HG02884 (cell line): ENCODE data around the gene IGF2R.

ENCODE experiments used
- ATAC-seq: cut with Tn5 transposase; IDR thresholded peaks from one replicate; pipeline ENCODE4 v1.9.1; 2021; ENCODE audit warnings: mild to moderate bottlenecking, moderate library complexity; ENCODE audit not compliant: unreplicated experiment

IGF2R gene

DNA sequence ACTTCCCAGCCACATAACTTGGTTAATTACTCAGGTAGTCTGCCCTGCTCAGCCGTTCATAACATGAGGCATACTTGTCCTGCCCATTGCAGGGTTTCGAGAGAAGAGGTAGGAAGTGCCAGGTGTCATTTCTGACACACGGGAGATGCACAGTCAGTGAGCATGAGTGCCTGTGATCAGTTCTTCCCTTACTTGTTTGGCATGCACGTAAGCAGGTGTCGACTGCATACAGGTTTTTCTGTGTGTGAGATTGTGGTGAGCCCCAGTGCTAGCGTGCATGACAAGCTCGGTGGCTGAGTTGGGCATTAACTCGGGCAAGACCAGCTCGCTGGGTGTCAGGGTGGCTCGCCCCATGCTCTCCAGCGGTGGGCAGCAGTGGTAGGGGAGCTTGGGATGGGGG lies 101.5 kb downstream of the IGF2R start:
- ATAC-seq: no peak

DNA sequence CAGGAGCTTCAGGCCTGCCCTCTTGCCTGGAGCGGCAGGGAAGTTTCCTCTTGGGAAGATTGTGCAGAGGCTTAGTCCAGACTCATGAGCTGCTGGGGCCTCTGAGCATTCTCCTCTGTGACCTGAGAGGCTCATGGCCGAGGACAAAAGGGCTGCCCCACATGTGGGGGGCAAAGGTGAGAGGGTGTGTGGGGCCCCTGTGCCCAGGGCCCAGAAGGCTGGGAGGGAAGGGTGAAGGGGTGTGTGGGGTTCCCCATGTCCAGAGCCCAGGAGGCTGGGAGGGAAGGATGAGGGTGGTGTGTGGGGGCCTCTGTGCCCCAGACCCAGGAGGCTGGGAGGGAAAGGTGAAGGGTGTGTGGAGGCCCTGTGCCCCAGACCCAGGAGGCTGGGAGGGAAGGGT lies 101.9 kb downstream of the IGF2R start:
- ATAC-seq: no peak

DNA sequence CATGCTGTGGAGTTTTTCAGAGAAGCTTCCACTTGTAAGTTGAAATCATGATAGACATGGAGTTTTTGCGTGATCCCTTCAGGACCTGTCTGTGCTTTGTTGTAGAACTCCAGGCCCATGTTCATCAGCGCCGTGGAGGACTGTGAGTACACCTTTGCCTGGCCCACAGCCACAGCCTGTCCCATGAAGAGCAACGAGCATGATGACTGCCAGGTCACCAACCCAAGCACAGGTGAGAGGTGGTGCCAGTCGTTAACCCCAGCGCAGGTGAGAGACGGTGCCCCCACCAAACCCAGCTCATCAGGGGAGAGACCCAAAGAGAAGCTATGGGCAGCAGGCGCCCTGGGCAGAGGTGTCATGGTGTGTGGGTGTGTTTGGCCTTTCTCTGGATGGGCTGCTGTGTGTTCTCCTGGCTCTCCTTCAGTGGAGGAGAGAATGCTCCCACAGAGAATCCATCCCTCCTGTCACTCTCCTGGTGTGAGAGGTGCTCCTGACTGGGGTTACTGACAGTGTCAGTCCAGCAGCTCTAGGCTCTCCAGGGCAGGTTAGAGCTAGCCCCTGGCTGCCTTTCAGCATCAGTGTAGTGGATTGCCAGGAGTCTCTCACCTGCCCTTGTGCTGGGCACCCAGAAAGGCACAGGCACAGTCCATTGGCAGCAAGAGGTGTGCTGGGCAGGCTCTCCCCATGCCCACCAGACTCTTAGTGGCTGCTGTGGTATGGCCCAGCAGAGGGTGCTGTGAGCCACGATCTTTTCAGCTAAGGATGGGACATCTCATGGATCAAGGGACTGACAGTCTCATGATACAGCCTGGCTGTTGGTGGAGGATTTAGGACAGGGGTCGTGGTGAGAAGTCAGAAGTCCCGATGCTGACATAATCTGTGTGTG lies 103.2 kb downstream of the IGF2R start:
- no peak for ATAC-seq

DNA sequence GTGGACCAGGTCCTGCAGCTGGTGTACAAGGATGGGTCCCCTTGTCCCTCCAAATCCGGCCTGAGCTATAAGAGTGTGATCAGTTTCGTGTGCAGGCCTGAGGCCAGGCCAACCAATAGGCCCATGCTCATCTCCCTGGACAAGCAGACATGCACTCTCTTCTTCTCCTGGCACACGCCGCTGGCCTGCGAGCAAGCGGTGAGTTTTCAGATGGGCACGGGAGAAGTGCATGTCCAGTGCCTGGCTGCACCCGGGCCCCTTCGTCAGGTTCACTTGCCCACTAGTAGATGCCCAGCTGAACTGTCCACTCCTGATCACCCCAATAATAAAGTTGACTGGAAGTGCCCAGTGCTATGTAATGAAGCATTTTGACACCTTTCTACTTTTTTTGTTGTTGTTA lies 104.4 kb downstream of the IGF2R start:
- ATAC-seq: no peak

DNA sequence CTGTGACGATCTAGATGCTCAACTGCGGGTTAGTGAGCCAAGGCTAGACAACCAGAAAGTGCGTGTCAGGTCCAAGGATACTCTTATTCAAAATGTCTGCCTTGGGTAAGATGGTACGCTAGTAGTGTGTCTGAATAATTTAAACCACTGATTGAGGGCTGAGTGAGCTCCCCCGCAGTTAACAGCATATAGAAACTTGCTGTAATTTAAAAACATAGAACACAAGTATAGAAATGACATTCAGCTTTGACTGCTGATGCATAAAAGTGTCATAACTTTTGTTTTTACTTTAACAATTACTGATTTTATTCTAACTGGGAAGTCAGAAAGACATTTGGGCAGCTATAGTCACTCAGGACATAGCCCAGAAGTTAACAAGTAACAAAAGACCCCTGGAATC lies 107.1 kb downstream of the IGF2R start:
- ATAC-seq: no peak

DNA sequence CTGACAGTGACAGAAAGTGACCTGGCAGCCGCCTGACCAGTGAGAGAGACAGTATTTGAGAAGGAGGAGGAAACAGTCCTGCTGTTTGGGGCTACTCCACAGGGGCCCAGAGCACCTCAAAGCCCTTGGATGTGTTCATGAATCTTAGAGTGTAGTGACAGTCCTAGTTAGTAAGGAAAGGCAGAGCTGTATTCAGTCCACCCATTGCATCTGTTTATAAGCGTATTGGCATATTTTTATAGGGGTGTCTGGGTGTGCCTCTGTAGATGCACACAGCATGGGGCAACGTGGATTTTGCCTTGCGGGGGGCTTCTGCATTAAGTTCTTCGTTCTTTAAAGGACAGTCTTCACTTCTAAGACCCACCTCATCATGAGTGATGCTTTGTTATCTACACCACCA lies 108.1 kb downstream of the IGF2R start:
- ATAC-seq: no peak

DNA sequence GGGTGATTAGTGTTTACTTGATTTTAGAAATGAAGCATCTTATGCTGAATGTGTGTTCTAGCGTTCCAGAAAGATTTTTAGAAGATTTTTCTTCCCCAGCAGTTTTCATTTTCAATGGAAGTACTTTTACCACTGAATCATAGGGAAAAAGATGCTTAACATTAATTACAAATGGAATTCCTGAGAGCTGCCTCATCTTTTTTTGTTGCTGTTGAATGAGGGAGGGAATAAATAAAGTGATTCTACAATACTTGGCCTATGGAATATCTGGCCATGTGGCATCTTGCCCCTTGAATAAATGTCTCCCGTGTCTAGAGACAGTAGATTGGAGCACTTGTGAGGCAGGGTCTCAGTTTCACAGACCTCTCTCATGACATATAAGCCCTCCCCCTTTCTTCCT lies 108.6 kb downstream of the IGF2R start:
- ATAC-seq: no peak

DNA sequence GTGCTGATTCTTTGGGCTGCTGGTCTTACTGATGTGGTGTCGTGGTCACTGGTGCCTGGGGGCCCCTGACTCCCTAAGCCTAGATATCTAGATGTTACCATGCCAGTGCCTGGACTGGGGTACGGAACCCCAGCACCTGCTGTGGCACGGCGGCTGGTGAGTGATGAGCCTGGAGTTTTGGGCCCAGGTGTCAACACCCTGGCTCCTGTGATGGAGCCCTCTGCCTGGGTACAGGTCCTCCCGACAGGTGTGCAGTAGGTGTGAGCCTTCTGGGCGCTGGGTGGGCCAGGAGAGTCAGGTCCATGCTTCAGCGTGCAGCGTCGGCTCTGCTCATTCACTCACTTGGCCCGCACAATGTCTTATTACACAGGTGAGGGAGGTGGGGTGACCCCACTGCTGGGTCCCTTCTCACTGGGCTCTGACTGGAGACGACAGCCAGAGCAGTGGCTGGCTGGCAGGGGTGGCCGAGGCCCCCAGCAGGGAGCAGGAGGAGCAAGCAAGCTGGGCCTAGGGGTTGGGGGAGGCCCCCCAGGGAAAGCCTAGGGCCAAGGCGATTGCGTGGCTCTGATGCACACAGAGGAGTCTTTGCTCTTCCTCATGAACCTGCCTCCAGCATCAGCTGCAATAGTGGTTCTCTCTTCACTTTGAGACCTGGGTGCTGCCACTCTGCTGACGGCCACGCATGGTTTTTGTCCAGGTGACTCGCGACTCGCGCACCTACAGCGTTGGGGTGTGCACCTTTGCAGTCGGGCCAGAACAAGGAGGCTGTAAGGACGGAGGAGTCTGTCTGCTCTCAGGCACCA lies 110.2 kb downstream of the IGF2R start:
- no peak for ATAC-seq

DNA sequence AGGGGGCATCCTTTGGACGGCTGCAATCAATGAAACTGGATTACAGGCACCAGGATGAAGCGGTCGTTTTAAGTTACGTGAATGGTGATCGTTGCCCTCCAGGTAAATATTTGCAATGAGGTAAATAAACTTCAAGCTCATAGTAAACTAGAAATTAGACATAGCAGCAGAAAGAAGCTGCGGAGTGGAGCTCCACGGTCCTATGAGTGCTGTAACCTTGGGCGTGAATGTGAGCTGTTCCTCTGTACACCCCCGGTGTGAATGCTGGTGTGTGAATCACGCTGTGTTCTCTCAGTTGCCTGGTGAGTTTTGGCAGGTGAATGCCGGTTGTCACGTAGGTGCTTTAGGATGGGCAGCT lies 110.8 kb downstream of the IGF2R start:
- no peak for ATAC-seq

DNA sequence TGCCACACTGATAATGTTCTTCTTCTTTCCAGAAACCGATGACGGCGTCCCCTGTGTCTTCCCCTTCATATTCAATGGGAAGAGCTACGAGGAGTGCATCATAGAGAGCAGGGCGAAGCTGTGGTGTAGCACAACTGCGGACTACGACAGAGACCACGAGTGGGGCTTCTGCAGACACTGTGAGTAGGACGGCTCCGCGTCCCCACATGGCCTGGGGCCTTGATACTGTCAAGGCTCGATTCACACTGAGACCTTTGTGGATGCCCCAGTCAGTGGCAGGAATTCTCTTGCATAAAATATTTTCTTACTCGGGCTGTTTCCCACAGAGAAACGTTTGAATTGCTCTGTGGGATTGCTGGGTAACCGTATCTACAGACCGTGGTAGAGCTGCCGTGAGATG lies 111.2 kb downstream of the IGF2R start:
- ATAC-seq: no peak

DNA sequence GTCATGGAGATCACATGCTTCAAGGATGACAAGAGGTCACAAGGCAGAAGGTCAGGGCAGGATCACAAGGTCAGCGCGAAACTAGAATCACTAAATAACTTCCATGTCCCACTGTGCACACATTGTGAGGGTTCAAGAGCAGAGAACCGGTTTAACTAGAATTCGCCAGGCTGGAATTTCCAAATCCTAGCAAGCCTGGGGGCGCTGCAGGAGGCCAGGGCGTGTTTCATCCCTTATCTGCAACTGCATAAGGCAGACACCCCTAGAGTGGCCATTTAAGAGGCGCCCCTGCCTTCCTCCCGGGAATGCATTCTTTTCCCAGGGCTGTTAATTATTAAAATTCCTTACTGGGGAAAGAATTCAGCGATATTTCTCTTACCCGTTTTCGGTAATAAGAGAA lies 112.5 kb downstream of the IGF2R start:
- no peak for ATAC-seq

DNA sequence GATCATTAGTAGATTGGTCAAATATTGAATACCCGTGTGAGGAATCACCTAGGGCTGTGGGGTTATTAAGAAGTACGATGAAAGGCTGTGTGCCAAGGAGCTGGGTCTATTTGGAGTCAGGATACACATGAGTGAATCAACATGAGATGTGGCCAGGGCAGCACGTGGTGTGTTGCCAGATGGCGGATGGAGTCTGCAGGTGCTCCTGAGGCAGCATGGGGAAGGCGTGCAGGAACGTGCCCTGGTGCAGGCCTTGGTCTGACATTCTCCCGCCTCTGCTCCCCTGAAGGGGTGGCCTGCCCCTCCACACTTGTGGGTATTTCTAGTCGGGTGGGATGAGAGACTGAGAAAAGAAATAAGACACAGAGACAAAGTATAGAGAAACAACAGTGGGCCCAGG lies 113.7 kb downstream of the IGF2R start:
- no peak for ATAC-seq

DNA sequence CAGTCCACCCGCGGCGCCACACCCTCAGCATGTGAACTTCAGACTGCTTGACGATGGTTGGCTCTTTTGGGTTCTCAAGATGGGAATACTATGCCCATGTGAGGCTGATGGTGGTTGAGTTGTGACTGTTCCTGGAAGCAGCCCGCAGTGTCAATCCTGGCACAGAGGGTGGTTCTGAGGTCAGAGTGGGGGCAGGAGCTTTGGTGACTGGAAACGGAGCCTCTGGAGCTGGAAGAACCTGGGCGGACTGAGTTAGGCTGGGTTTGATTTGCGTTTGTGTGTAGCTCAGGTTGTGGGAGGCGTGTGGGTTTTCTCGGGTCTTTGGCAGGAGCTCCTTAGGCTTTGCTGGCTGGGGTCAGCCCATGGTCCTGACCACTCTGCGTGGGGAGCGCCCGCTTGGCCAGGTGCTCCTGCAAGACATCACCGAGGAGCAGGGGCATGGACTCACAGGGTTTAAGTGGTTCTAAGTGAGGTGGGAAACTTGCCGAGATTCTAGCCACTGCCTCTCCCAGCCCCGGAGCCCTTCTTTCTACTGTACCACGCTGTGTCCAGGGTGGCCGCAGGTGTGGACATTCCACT lies 115.4 kb downstream of the IGF2R start:
- ATAC-seq: no peak

DNA sequence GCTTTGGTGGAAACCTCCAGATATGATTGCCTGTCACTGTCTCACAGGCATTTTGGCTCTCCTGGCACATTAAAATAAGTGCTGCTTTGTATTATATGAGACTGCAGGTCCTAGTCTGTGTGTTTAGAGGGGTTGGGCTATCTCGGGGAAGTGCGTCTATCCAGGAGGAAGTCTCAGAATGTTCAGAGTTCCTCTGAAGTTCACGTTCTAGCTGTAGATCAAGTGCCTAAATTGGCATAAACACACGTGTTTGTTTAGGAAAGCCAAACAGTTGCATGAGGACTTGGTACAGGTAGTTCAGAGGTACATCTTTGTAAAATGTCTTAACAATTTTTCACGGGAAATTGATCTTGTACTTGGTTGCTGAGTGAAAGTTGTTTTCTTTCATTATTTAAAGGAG lies 116.3 kb downstream of the IGF2R start:
- no peak for ATAC-seq

DNA sequence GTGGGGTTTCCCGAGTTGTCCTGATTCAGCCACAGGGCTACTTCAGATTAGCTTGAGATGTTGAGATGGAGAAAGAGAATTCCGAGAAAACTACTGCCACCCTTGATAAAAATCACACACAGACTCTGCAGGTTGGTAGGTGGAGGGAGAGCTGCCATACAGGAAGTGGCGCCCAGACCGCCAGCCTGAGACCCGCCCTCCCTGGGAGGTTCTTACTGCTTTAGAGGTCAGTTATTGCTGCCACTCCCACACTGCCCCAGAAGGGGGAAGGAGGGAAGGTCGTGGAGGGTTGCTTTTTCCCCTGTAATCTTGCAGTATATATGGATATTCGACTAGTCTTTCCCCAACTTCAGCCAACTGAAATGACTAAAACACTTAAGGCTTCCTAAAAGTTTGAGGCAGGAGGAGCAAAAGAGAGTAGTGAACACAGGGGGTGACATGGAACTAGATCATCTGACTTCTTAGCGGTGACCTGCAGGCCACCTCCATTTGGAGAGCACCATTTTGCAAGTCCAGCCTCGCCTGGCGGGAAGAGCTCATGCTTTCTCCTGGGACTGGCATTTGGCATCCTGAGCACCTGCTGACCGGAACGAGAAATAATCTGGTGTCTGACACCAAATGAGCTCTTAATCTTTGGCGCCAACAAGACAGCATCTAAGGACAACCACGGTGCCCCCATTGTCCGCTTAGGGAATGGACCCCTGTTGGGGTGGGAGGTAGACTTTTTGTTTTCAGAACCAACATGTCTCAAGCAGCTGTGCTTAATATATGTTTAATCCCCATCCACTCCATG lies 117.0 kb downstream of the IGF2R start:
- no peak for ATAC-seq

DNA sequence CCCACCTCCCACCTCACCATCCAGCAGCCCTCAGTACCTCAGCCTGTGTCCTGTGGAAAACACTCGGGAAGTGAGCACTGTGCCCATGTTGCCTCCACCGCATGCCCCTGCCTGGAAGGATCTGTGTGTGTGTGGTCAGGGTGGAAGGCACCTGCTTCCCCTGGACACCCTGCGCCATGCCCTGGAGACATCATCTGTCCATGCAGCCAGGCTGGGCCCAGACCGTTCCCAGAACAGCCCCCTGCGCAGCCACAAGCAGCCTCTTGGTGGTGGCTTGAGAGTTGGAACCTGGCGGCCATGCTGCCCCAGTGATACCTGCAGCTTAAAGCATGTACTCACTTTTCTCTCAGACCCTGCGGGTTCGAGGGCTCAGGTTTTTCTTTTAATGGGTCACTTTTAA lies 117.9 kb downstream of the IGF2R start:
- no peak for ATAC-seq

DNA sequence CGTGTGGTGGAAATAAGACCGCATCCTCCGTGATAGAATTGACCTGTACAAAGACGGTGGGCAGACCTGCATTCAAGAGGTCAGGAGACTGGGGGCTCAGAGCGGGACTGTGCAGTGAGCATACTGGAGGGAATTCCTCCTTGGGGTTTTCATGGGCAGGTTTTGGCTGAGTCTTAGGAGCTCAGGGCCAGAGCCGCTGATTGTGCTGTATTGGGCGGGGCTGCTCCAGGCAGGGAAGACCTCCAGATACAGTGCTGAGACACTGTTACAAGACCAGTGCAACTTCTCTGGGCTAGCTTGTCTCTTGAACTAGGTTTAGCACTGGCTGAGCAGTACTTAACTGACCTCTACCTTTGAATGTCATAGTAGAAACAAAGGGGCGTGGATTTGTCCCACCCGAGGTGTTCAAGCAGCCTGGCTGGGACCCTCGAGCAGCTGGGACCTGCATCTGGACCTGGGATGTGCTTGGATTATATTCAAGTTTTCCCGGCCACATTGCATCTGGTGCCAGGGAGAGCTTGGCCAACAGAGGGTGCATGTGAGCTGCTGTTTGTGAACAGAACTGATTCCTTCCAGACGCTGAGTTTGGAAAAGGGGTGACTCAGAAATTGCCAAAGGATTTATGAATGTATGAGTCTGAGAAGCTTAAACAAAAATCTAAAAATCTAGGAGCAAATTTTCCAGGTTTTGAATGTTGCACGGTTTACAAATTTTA lies 119.3 kb downstream of the IGF2R start:
- ATAC-seq: no peak

DNA sequence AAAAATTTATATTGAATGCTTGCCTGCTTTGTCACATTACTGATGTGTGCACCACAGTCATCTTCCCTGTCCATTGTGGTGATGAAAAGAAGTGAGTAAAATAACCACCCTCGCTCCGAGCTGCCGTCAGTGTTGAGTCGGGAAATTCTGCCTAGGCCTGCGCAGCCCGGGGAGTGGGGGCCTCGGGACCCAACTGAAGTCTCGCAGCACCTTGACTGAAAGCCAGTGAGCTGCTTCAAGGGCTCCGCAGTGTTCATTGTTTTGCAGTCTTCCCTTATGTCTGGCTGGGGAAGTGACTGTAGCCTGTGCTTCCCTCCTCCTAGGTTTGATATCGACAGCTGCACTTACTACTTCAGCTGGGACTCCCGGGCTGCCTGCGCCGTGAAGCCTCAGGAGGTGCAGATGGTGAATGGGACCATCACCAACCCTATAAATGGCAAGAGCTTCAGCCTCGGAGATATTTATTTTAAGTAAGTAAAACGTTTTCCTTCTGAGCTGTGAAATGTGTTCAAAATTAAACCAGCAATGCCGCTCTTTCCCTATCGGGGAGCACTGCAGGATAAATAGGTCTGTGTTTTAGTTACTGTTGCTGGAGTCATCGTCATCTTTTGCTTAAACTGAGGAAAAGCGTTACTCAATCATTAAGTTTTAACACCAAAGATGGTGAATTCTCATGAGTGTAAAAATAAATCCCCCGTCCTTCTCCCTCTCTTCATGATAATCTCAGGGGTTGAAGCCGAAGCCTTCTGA lies 120.1 kb downstream of the IGF2R start:
- no peak for ATAC-seq

DNA sequence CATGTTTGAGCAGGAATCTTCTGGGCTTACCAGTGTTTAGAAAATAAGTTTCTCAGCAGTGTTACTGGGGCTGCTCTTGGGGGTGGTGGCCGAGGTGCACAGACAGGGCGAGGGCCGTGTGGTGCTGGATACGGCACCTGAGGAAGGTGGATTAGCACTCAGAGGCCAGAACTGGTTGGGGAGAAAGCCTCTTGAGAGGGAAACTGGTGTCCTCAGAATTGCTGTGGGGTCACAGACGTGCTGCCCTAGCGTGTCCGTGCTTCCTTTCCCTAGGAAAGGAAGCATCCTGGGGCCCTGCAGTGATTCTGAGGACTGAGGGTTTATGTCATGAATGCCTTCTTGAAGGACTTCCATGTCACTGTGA lies 120.6 kb downstream of the IGF2R start:
- no peak for ATAC-seq
